Kidney (tissue), 14 donors: ENCODE results near the gene BCAP29. TPM values are rescaled to one million over a fixed set of nuclear protein-coding genes. Genes with fewer than 3 reads are reported as not detected.

Experiments
- DNase-seq, 5 donors: peaks; one replicate each; pipeline ENCODE4 v3.0.0-alpha.2; 2013 to 2020
- FAIRE-seq: peaks from 2 replicates; lab custom pipeline; 2012; peaks lifted over from hg19 to GRCh38; lab: Jason Lieb, UNC
- H3K27ac ChIP-seq, 2 donors: one replicate each; pipeline ENCODE4 v1.7.0; 2013; ENCODE audit warnings: low read depth in 2 of 2, low read length in 2 of 2, inconsistent platforms in 1 of 2
- H3K27me3 ChIP-seq: one replicate; pipeline ENCODE4 v1.7.1; 2013; ENCODE audit warnings: low read length, inconsistent platforms; ENCODE audit not compliant: control insufficient read depth, insufficient read depth
- H3K36me3 ChIP-seq, 3 donors: one replicate each; pipeline versions ENCODE4 v1.7.0 to v1.7.1; 2013; ENCODE audit warnings: low read length in 3 of 3, control low read depth in 1 of 3, inconsistent platforms in 1 of 3; ENCODE audit not compliant: insufficient read depth in 3 of 3, control insufficient read depth in 2 of 3
- H3K4me1 ChIP-seq, 3 donors: one replicate each; pipeline versions ENCODE4 v1.7.0 to v1.7.1; 2013; ENCODE audit warnings: low read length in 3 of 3, inconsistent platforms in 1 of 3, low read depth in 1 of 3; ENCODE audit not compliant: control insufficient read depth in 2 of 3, insufficient read depth in 2 of 3
- H3K4me3 ChIP-seq, 3 donors: one replicate each; pipeline versions ENCODE4 v1.7.0 to v1.8.1; 2013; ENCODE audit warnings: low read length in 3 of 3, control low read depth in 1 of 3, inconsistent platforms in 1 of 3
- H3K9ac ChIP-seq, 3 donors: one replicate each; pipeline versions ENCODE4 v1.7.0 to v1.7.1; 2013; ENCODE audit warnings: low read length in 3 of 3, control low read depth in 1 of 3, inconsistent platforms in 1 of 3
- H3K9me3 ChIP-seq, 3 donors: one replicate each; pipeline versions ENCODE4 v1.7.0 to v1.7.1; 2013; ENCODE audit warnings: low read length in 3 of 3, control low read depth in 1 of 3, inconsistent platforms in 1 of 3; ENCODE audit not compliant: control insufficient read depth in 2 of 3, insufficient read depth in 1 of 3
- intact Hi-C: fragments of 100-400 bp; cut with DNase I; formaldehyde crosslinking; loops from one replicate; pipeline ENCODE4 v1.11.1; 2022
- polyA plus RNA-seq: library from polyadenylated mRNA; stranded (reverse); fragments of 350-450 nt; fragmentation: Illumina TruSeq; extraction: RNeasy Lipid Tissue Mini Kit (QIAGEN cat#74804); gene quantifications from one replicate; pipeline ENCODE4 v1.2.3, GENCODE V29; 2014; ENCODE audit warnings: low read depth, low replicate concordance; ENCODE audit not compliant: insufficient read depth
- total RNA-seq: library from RNA; stranded (reverse); fragmentation: NEBNext Ultra II Directional; extraction: Animal tissue kit (Norgen Biotek cat#: 25700); gene quantifications from one replicate; pipeline ENCODE4 v1.2.1, GENCODE V29; 2021
- TF ChIP-seq, protein P1 (sequence below): IDR thresholded peaks from 3 replicates; pipeline ENCODE4 v1.5.1; 2012; ENCODE audit warnings: mild to moderate bottlenecking, moderate library complexity, borderline replicate concordance; ENCODE audit not compliant: insufficient read depth; ENCODE audit errors: extremely low read depth
- donor health status: control.
- donor health status: control.
- donor health status: control.
- donor health status: control.
- donor health status: control.
- donor health status: DM: yes; HTN: yes; CAD: no.
- donor health status: Normal renal cell carcinoma (clear cell type).

The BCAP29 gene
- total and polyA plus RNA-seq, 2 donors from 2014 or later: 31.2 to 50.2 TPM

- intact Hi-C loops: no loop called here
- peak in 1 of 5 donors; percentile 29 for DNase-seq
- Histone ChIP-seq H3K4me3 (peak within 1 kb of the TSS in 2 of 3 donors; percentile 69 to 70), H3K4me1 (peaks cover 0 to 13% (median 0%) of the 10 kb centered on the region in 3 donors), H3K27ac (no peak within 1 kb of the TSS), H3K9ac (no peak within 1 kb of the TSS), H3K27me3 (peaks cover 11% of the 10 kb centered on the region), H3K9me3 (no peaks in the 10 kb centered on the region), H3K36me3 (no peaks in the 10 kb centered on the region)
- FAIRE-seq: no peak
- TF ChIP-seq, protein P1, sequence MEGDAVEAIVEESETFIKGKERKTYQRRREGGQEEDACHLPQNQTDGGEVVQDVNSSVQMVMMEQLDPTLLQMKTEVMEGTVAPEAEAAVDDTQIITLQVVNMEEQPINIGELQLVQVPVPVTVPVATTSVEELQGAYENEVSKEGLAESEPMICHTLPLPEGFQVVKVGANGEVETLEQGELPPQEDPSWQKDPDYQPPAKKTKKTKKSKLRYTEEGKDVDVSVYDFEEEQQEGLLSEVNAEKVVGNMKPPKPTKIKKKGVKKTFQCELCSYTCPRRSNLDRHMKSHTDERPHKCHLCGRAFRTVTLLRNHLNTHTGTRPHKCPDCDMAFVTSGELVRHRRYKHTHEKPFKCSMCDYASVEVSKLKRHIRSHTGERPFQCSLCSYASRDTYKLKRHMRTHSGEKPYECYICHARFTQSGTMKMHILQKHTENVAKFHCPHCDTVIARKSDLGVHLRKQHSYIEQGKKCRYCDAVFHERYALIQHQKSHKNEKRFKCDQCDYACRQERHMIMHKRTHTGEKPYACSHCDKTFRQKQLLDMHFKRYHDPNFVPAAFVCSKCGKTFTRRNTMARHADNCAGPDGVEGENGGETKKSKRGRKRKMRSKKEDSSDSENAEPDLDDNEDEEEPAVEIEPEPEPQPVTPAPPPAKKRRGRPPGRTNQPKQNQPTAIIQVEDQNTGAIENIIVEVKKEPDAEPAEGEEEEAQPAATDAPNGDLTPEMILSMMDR: no peak
Observed at GRCh38 chr7:107660381-107661080, 80.5 kb downstream of the BCAP29 start, which contains the start of gene SLC26A4. SLC26A4 (plus strand) TSS chr7:107660828; CDS start chr7:107661642, 814 bp downstream.

GRCh38 chr7:107661081-107661864, 81.2 kb downstream of the BCAP29 start:
- intact Hi-C loops: no loop called here
- Histone ChIP-seq H3K27ac (no peak overlapping the region), H3K9me3 (no peaks in the 10 kb centered on the region), H3K4me1 (peaks cover 0 to 13% (median 0%) of the 10 kb centered on the region in 3 donors), H3K36me3 (no peaks in the 10 kb centered on the region), H3K4me3 (peak overlapping the region in 2 of 3 donors; percentile 69 to 70), H3K9ac (no peak overlapping the region), H3K27me3 (peaks cover 11% of the 10 kb centered on the region)
- FAIRE-seq (no peak), DNase-seq (peak; percentile 56 to 83 (median 69))
- TF ChIP-seq, protein P1: no peak

DNA sequence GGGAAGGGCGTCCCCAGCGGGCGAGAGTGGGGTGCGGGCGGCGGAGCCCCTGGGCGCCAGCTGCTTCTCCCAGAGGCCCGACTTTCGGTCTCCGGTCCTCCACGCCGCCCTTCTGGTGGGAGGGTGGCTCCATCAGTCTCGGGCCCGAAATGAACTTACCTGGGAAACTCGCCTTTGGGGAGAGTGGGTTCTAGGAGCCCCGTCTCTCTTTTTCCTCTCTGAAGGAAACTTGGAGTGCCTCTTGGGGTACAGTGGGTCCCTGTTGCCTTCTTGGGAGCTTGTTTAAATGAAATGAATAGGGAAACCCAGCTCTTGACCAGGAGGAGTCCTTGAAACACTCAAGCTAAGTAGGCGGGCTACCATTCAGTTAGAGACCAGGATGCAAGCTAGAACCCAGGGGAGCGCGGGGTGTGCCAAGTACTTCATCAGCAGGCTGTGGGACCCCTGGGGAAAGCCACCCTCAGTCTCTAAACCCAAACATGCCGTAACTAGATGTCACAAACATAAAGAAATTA, 81.9 kb downstream of the BCAP29 start:
- intact Hi-C loops: no loop called here
- TF ChIP-seq, protein P1: no peak
- no peak for FAIRE-seq
- no peaks in the 10 kb centered on the region for H3K9me3 ChIP-seq
- no peak overlapping the region for H3K27ac ChIP-seq
- H3K9ac ChIP-seq: no peak overlapping the region
- H3K27me3 ChIP-seq: peaks cover 11% of the 10 kb centered on the region
- H3K36me3 ChIP-seq: no peaks in the 10 kb centered on the region
- no peak for DNase-seq
- peak overlapping the region in 2 of 3 donors; percentile 69 to 70 for H3K4me3 ChIP-seq
- peaks cover 0 to 13% (median 0%) of the 10 kb centered on the region in 3 donors for H3K4me1 ChIP-seq
